Measurements from ENCODE around the gene URB2.

Gene URB2

GRCh38 chr1:229685149-229685548, 59.1 kb downstream of the URB2 start:
- H3K4me3 ChIP-seq (ENCODE audit: low read length): no peak overlapping the region
- DNase-seq (ENCODE audit: low read depth): no peak
- TF ChIP-seq CTCF (IDR thresholded peaks at IDR 0.05; ENCODE audit: insufficient read depth, low read depth, low read length, missing control alignments): no peak

- no peak overlapping the region for H3K4me3 ChIP-seq (ENCODE audit: low read length)
- no peak for DNase-seq (ENCODE audit: low read depth)
- no peak for TF ChIP-seq CTCF (IDR thresholded peaks at IDR 0.05; ENCODE audit: insufficient read depth, low read depth, low read length, missing control alignments)
Measured at GRCh38 chr1:229689273-229689672, 63.2 kb downstream of the URB2 start.

GRCh38 chr1:229689904-229690303, 63.9 kb downstream of the URB2 start:
- no peak for TF ChIP-seq CTCF (IDR thresholded peaks at IDR 0.05; ENCODE audit: insufficient read depth, low read depth, low read length, missing control alignments)
- no peak overlapping the region for H3K4me3 ChIP-seq (ENCODE audit: low read length)
- no peak for DNase-seq (ENCODE audit: low read depth)

- H3K4me3 ChIP-seq (ENCODE audit: low read length): no peak overlapping the region
- DNase-seq (ENCODE audit: low read depth): no peak
- no peak for TF ChIP-seq CTCF (IDR thresholded peaks at IDR 0.05; ENCODE audit: insufficient read depth, low read depth, low read length, missing control alignments)
Measured at GRCh38 chr1:229690662-229691061, 64.6 kb downstream of the URB2 start.

GRCh38 chr1:229691362-229691761, 65.3 kb downstream of the URB2 start:
- TF ChIP-seq CTCF (IDR thresholded peaks at IDR 0.05; ENCODE audit: insufficient read depth, low read depth, low read length, missing control alignments): no peak
- H3K4me3 ChIP-seq (ENCODE audit: low read length): no peak overlapping the region
- DNase-seq (ENCODE audit: low read depth): no peak

- TF ChIP-seq CTCF (IDR thresholded peaks at IDR 0.05; ENCODE audit: insufficient read depth, low read depth, low read length, missing control alignments): no peak
- no peak for DNase-seq (ENCODE audit: low read depth)
- no peak overlapping the region for H3K4me3 ChIP-seq (ENCODE audit: low read length)
Measured at GRCh38 chr1:229693129-229693900, 67.3 kb downstream of the URB2 start.

Measured in epithelial cell of esophagus (primary cell).